CD14-positive monocyte (primary cell): ENCODE results near the gene WDR33. TPM values are rescaled to one million over a fixed set of nuclear protein-coding genes. Genes with fewer than 3 reads are reported as not detected.

Source experiments
- DNase-seq, 3 donors: peaks; one replicate each; pipeline ENCODE4 v3.0.0-alpha.2; 2011 to 2022
- H2AFZ ChIP-seq: 2 replicates; pipeline ENCODE4 v1.6.0; 2012; ENCODE audit warnings: mild to moderate bottlenecking, low read depth, low read length, inconsistent platforms; ENCODE audit not compliant: insufficient read depth, poor library complexity, severe bottlenecking
- H3K27ac ChIP-seq, 2 donors: 1 replicate in 1 of 2; 2 replicates in 1 of 2; pipeline ENCODE4 v1.5.1; 2012 to 2013; ENCODE audit warnings: low read length in 2 of 2, control low read depth in 1 of 2, inconsistent platforms in 1 of 2, low read depth in 1 of 2, mild to moderate bottlenecking in 1 of 2
- H3K27me3 ChIP-seq, 2 donors: one replicate each; pipeline versions ENCODE4 v1.6.0 to v1.6.1; 2011 to 2013; ENCODE audit warnings: low read length in 2 of 2; ENCODE audit not compliant: control insufficient read depth in 2 of 2, insufficient read depth in 2 of 2
- H3K36me3 ChIP-seq, 2 donors: replicated peaks in 1 of 2; 1 replicate in 1 of 2; 2 replicates in 1 of 2; pipeline versions ENCODE4 v1.5.1 to v1.6.1; 2012 to 2013; ENCODE audit warnings: low read length in 2 of 2, control low read depth in 1 of 2, inconsistent platforms in 1 of 2, mild to moderate bottlenecking in 1 of 2; ENCODE audit not compliant: insufficient read depth in 2 of 2, control insufficient read depth in 1 of 2
- H3K4me1 ChIP-seq, 2 donors: 1 replicate in 1 of 2; 2 replicates in 1 of 2; pipeline versions ENCODE4 v1.5.1 to v1.6.1; 2012 to 2013; ENCODE audit warnings: low read length in 2 of 2, control low read depth in 1 of 2, inconsistent platforms in 1 of 2, mild to moderate bottlenecking in 1 of 2, moderate library complexity in 1 of 2; ENCODE audit not compliant: insufficient read depth in 2 of 2, control insufficient read depth in 1 of 2
- H3K4me2 ChIP-seq: replicated peaks from 2 replicates; pipeline ENCODE3; 2012; ENCODE audit warnings: low read length, moderate library complexity, mild to moderate bottlenecking; ENCODE audit not compliant: poor library complexity, severe bottlenecking; ENCODE audit errors: extremely low read depth
- H3K4me3 ChIP-seq, 3 experiments: fragments of 200-600 bp in 1 of 3; sonication (generic) in 1 of 3; replicated peaks in 1 of 3; 1 replicate in 2 of 3; 2 replicates in 1 of 3; pipeline ENCODE4 v1.5.1; 2011 to 2013; ENCODE audit warnings: low read length in 3 of 3, mild to moderate bottlenecking in 3 of 3, control low read depth in 2 of 3, low read depth in 2 of 3, inconsistent platforms in 1 of 3, moderate library complexity in 1 of 3
- H3K79me2 ChIP-seq: 2 replicates; pipeline ENCODE4 v1.6.0; 2012; ENCODE audit warnings: mild to moderate bottlenecking, control low read depth, inconsistent platforms, low read length, moderate library complexity; ENCODE audit not compliant: insufficient read depth
- H3K9ac ChIP-seq: 2 replicates; pipeline ENCODE4 v1.6.0; 2017; ENCODE audit warnings: low read length, mild to moderate bottlenecking; ENCODE audit not compliant: insufficient read depth, poor library complexity, severe bottlenecking
- H3K9me3 ChIP-seq, 2 donors: replicated peaks in 1 of 2; 1 replicate in 1 of 2; 2 replicates in 1 of 2; pipeline versions ENCODE4 v1.5.1 to v1.6.1; 2012 to 2013; ENCODE audit warnings: low read length in 2 of 2, control low read depth in 1 of 2; ENCODE audit not compliant: control insufficient read depth in 1 of 2, insufficient read depth in 1 of 2
- H4K20me1 ChIP-seq: 2 replicates; pipeline ENCODE4 v1.6.0; 2012; ENCODE audit warnings: mild to moderate bottlenecking, low read length, control low read depth, moderate library complexity; ENCODE audit not compliant: insufficient read depth
- H3K27ac Mint-ChIP-seq, 7 donors: one replicate each; pipeline ENCODE4 v1.8.0; 2020; ENCODE audit warnings: mild to moderate bottlenecking in 7 of 7, mixed read lengths in 7 of 7, moderate library complexity in 6 of 7, inconsistent platforms in 2 of 7
- H3K27me3 Mint-ChIP-seq, 3 donors: one replicate each; pipeline ENCODE4 v1.8.0; 2021 to 2022; ENCODE audit warnings: low read depth in 3 of 3, mild to moderate bottlenecking in 3 of 3, mixed read lengths in 3 of 3, moderate library complexity in 3 of 3, inconsistent platforms in 1 of 3
- H3K36me3 Mint-ChIP-seq, 2 donors: one replicate each; pipeline ENCODE4 v1.8.0; 2020; ENCODE audit warnings: mixed read lengths in 2 of 2, inconsistent platforms in 1 of 2, mild to moderate bottlenecking in 1 of 2
- H3K4me1 Mint-ChIP-seq: one replicate; pipeline ENCODE4 v1.8.0; 2020; ENCODE audit warnings: mild to moderate bottlenecking, mixed read lengths
- H3K4me3 Mint-ChIP-seq, 2 donors: one replicate each; pipeline ENCODE4 v1.8.0; 2020; ENCODE audit warnings: mild to moderate bottlenecking in 2 of 2, mixed read lengths in 2 of 2, moderate library complexity in 1 of 2
- H3K9me3 Mint-ChIP-seq, 7 donors: one replicate each; pipeline ENCODE4 v1.8.0; 2020 to 2022; ENCODE audit warnings: mixed read lengths in 7 of 7, mild to moderate bottlenecking in 6 of 7, moderate library complexity in 6 of 7, inconsistent platforms in 2 of 7
- WGBS: methylation state at CpG from one replicate; pipeline ENCODE4 v1.1.5; 2013; ENCODE audit warnings: missing lambda C conversion rate; ENCODE audit not compliant: insufficient coverage; 5-methylcytosine and 5-hydroxymethylcytosine counted together
- intact Hi-C, 2 donors: fragments of 100-400 bp; cut with micrococcal nuclease; formaldehyde crosslinking; loops; one replicate each; pipeline versions ENCODE4 v1.15.0 to v1.15.1; 2023
- polyA plus RNA-seq, 3 donors: library from polyadenylated mRNA; depleted of rRNA in 1 of 3; unstranded in 2 of 3; stranded (reverse) in 1 of 3; fragments of 300-500 nt in 2 of 3; fragments of >200 nt in 1 of 3; fragmentation: Illumina TruSeq in 2 of 3; gene quantifications; 1 replicate in 2 of 3; 2 replicates in 1 of 3; pipeline ENCODE4 v1.2.3, GENCODE V29; 2012 to 2021
- small RNA-seq: library from RNA; depleted of rRNA; stranded (forward); fragments of <200 nt; gene quantifications from one replicate; pipeline ENCODE3, GENCODE V24; 2012; ENCODE audit warnings: low read depth; ENCODE audit not compliant: insufficient read length
- TF ChIP-seq, protein P1 (sequence below): fragments of 200-600 bp; IDR thresholded peaks from one replicate; pipeline ENCODE4 v1.8.0; 2022; ENCODE audit warnings: antibody characterized with exemption, mild to moderate bottlenecking

WDR33 gene
- polyA plus RNA-seq, 3 donors, result 12.5 to 19.6 (median 12.6) TPM

DNA sequence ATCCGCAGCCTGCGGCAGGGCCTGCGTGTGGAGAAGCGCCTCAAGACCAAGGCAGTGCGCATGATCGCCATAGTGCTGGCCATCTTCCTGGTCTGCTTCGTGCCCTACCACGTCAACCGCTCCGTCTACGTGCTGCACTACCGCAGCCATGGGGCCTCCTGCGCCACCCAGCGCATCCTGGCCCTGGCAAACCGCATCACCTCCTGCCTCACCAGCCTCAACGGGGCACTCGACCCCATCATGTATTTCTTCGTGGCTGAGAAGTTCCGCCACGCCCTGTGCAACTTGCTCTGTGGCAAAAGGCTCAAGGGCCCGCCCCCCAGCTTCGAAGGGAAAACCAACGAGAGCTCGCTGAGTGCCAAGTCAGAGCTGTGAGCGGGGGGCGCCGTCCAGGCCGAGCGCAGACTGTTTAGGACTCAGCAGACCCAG is 159.6 kb downstream of the WDR33 start:
- Mint-ChIP-seq H3K4me1 (peaks cover 27% of the 10 kb centered on the region), H3K9me3 (no peaks in the 10 kb centered on the region), H3K27ac (no peak overlapping the region), H3K36me3 (no peaks in the 10 kb centered on the region), H3K27me3 (peaks cover 2 to 9% (median 7%) of the 10 kb centered on the region in 3 donors), H3K4me3 (no peak overlapping the region)
- TF ChIP-seq, protein P1, sequence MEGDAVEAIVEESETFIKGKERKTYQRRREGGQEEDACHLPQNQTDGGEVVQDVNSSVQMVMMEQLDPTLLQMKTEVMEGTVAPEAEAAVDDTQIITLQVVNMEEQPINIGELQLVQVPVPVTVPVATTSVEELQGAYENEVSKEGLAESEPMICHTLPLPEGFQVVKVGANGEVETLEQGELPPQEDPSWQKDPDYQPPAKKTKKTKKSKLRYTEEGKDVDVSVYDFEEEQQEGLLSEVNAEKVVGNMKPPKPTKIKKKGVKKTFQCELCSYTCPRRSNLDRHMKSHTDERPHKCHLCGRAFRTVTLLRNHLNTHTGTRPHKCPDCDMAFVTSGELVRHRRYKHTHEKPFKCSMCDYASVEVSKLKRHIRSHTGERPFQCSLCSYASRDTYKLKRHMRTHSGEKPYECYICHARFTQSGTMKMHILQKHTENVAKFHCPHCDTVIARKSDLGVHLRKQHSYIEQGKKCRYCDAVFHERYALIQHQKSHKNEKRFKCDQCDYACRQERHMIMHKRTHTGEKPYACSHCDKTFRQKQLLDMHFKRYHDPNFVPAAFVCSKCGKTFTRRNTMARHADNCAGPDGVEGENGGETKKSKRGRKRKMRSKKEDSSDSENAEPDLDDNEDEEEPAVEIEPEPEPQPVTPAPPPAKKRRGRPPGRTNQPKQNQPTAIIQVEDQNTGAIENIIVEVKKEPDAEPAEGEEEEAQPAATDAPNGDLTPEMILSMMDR, result no peak
- DNase-seq, result no peak
- no peaks in the 10 kb centered on the region for H3K36me3 ChIP-seq
- no peaks in the 10 kb centered on the region for H3K27me3 ChIP-seq
- no peaks in the 10 kb centered on the region for H3K9me3 ChIP-seq
- H3K4me2 ChIP-seq, result no peak overlapping the region
- no peak overlapping the region for H3K4me3 ChIP-seq
- H3K4me1 ChIP-seq, result peaks cover 16 to 19% of the 10 kb centered on the region in 2 donors
- H3K9ac ChIP-seq, result no peak overlapping the region
- no peaks in the 10 kb centered on the region for H3K79me2 ChIP-seq
- intact Hi-C loops, result no loop called here
- no peaks in the 10 kb centered on the region for H4K20me1 ChIP-seq
- 96% methylated on average over 29 of the region's 29 CpGs for WGBS
- H2AFZ ChIP-seq, result no peak overlapping the region
- H3K27ac ChIP-seq, result no peak overlapping the region

Small RNA genes within 50 kb of the gene (small RNA-seq; reads per million reads assigned to genes)
- not detected for gene RF00017
- gene RF00019, result not detected
- gene RNU6-395P, result not detected
- gene RNY4P7, result 0.94 reads per million

Other genes with a start within 250 kb of the WDR33 start
- gene GPR17, start 165.0 kb downstream of the WDR33 start, polyA plus RNA-seq, result under 1 TPM in 1 of 3 donors, not detected in 2; 0.07 TPM
- 1 to 10 TPM in 1 of 3 donors, under 1 TPM in 2; 0.13 to 1.3 (median 0.23) TPM for gene LIMS2, start 135.6 kb downstream of the WDR33 start, polyA plus RNA-seq
- 1 to 10 TPM in 2 of 3 donors, not detected in 1; 3.8 to 4.9 TPM for gene SFT2D3, start 109.7 kb downstream of the WDR33 start, polyA plus RNA-seq
- gene POLR2D, start 47.0 kb upstream of the WDR33 start, polyA plus RNA-seq, result 10 to 100 TPM; 11.7 to 28.8 (median 26.4) TPM
- gene AMMECR1L, start 74.8 kb upstream of the WDR33 start, polyA plus RNA-seq, result 1 to 10 TPM; 2.5 to 9.8 (median 3.1) TPM
- 10 to 100 TPM in 1 of 3 donors, 1 to 10 TPM in 2; 2.8 to 16.4 (median 6.4) TPM for gene SAP130, start 216.9 kb upstream of the WDR33 start, polyA plus RNA-seq